Fibroblast of skin of right biceps (primary cell): ENCODE data around the gene PSMA7.
"Not testable (repeated sequence)": the region's sequence is repeated elsewhere in the genome, so short reads cannot be mapped to it uniquely, and the experiment has no call there.

ENCODE experiments used
- DNase-seq: peaks from one replicate; pipeline ENCODE4 v3.0.0-alpha.2; 2013

Gene PSMA7

DNA sequence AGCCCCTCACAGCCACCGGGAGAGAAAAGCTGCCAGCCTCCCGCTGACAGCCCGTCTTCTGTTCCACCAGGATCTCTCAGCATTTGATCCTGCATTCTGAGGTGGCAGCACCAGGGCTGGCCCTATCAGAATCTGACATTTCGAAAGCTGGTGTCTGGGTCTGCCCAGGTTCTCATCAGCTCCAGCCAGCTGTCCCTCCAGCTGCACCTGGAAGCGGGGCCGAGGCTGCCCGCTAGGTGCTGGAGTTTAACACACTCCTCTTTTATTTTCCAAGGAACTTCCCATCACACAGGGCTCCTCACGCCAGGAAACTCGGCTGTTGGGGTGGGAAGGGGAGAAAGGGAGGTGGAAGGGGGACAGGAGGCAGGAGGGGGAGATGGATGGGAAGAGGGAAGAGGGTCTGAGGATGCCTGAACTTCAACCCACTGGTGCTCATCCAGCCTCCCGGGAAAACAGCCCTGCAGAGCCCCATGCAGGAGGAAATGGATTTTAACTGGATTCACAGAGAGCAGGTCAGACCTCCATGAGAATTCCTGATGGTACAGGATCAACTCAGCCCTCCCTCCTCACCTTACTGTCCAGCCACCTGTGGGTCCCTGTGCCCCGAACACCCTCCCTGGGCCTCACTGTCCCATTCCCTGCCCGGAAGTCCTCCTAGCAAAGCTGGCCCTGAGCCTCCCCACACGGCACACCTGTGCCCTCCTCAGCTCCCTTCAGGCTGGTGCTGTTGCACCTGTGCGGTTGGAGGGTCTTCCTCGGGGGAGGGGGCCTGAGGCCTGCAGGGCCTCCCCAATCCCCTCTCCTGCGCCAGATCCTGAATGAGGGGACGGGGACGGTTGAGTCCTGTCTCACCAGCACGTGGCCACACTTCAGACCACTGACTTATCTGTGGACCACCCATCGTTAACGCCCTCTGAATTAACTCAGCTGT lies 24.8 kb downstream of the PSMA7 start:
- no peak for DNase-seq

GRCh38 chr20:62117658-62118057 lies 25.5 kb downstream of the PSMA7 start:
- no peak for DNase-seq

- no peak for DNase-seq
Observed at GRCh38 chr20:62117362-62117646, 25.9 kb downstream of the PSMA7 start.

- no peak for DNase-seq
Observed at GRCh38 chr20:62116558-62117361, 26.4 kb downstream of the PSMA7 start.

- not testable (repeated sequence) for DNase-seq
Observed at GRCh38 chr20:62115800-62116407, 27.3 kb downstream of the PSMA7 start.

GRCh38 chr20:62114894-62115293 lies 28.3 kb downstream of the PSMA7 start:
- no peak for DNase-seq

DNA sequence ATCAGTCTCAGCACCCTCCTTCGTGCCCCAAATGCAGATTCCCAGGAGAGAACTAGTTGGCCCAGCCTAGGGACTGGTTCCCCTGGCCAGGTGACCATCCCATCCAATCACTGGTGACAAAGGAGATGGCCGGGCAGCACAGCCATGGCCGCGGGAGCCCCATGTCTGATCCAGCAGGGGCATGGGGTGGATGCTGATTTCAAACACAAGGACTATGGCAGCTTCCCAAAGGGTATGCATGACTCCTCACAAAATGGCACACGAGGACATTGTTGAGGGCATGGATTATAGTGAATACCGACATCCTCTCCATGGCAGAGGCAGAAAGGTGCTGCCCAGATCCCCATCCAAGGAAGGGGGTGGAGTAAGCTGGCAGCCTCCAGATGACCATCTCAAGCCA lies 30.8 kb downstream of the PSMA7 start:
- no peak for DNase-seq

GRCh38 chr20:62111148-62111547 lies 32.0 kb downstream of the PSMA7 start:
- DNase-seq: no peak

DNA sequence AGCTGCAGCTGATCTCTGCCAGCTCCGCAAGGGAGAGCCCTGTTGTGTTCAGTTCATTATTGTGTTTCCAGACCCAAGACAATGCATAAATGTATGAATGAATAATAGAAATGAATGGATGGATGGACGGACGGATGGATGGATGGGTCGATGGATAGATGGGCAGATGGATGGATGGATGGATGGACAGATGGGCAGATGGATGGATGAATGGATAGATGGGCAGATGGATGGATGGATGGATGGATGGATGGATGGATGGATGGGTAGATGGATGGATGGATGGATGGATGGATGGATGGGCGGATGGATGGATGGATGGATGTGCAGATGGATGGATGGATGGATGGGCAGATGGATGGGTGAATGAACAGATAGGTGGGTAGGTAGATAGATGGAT lies 37.6 kb downstream of the PSMA7 start:
- DNase-seq: no peak

- no peak for DNase-seq
Observed at GRCh38 chr20:62104791-62105345, 38.3 kb downstream of the PSMA7 start.

- DNase-seq: no peak
Observed at GRCh38 chr20:62104234-62104789, 38.9 kb downstream of the PSMA7 start.

DNA sequence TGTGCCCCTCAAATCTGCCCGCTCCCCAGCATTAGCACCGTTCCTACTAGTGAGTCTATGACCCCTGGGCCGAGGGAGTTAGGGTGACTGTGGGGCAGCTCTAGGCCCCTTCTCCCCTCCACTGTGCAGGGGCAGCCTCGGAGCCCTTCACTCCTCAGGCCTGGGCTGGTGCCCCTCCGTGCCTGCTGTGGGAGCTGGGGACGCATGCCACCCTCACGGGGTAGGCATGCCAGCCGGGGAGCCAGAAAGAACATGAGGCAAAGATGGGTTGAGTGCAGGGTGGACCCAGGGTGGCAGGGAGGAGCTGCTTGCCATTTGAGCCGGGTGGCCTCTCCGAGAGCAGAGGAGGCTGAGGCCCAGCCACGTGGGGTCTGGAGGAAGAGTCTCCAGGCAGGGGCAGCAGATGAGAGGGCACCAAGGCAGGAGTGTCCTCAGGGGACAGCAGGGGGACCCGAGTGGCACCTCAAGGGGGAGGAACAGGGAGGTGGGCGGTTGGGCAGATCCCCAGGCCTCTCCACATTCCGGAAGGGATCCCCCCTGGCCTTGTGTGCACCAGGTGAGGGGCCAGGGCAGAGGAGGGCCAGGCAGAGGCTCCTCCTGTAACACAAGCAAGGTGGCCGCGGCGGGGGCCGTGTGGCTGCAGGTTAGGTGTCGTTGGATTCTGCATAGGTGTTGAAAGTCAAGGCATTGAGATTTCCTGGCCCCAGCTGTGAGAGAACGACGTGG lies 39.5 kb downstream of the PSMA7 start:
- DNase-seq: no peak

DNA sequence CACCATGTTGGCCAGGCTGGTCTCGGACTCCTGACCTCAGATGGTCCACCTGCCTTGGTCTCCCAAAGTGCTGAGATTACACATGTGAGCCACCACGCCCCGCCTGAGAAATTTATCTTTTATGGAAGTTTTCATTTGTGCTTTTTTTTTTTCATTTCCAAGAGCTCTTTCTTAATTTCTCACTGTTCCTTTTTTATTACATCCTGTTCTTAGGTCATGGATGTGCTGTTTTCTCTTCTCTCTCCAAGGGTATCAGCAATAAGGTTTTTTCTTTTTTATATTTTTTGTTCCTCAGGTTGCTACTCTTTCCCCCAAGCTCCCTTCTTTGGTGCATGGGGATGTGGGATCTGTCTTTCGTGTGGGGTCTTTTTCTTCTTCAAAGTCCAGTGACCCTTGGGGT lies 42.1 kb downstream of the PSMA7 start:
- DNase-seq: no peak

DNA sequence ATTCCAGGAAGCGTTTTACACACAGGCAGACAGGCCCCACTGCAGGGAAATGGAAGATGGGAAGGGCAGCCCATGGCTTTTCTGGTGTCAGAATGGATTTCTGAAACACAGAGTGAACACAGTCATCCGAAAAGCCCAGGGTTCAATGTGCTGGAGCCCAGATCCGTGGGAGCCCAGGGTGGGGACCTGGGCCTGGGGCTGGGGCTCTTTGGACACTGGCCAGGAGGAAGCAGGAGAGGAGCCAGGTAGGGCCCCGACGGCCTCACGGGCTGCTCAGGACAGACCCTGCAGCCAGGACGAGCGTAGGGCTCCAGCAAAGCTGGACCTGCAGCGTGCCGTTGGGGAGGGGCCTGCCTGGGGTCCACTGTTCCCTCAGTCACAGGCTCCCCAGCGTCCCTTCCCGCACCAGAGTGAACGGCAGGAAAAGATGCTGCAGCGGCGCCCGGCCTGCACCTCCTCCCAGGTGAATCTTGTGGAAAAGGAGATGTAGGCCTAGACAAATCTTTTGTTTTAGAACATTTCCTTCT lies 45.2 kb downstream of the PSMA7 start:
- DNase-seq: no peak

DNA sequence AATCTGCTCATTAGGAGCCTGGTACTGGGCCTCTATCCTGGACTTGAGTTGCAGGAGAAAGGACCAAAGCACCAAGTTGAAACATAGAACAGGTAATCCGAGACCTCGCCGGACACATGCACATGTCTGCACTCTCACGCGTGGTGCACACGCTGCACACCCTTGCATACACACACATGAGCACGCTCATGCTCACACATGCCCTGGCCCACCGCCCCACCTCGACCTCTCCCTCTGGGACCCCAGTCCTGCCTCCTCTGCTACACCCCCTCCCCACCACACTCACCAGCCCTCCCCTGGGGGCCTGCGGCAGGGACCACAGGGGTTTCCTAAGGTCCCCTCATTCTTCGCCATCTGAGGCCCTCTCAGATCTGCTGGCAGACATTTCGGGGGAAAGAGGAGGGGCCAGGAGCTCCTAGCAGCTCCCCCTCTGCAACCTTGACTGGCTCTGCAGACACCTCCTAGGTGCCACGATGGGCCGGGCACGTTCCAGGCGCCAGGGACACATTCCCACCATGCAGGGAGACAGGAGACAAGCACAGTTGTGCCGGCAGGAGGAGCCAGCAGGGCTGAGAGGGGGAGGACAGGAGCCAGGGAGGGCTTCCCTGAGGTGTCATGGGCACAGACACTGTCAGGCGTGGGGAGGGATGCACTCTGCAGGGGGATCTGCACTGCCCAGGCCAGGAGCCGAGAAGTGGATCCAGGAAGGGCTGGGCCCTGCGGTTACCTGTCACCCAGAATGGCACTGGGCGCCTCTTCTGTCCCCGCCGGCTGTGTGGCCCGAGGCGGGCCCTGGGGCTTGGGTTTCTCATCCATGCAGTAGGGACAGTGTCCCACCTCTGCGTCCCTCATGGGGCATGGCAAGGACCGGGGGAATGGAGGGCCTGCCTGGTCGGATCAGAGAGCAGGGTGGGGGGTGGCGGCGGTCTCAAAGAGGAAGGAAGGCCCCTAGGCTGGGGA lies 46.5 kb downstream of the PSMA7 start:
- no peak for DNase-seq

DNA sequence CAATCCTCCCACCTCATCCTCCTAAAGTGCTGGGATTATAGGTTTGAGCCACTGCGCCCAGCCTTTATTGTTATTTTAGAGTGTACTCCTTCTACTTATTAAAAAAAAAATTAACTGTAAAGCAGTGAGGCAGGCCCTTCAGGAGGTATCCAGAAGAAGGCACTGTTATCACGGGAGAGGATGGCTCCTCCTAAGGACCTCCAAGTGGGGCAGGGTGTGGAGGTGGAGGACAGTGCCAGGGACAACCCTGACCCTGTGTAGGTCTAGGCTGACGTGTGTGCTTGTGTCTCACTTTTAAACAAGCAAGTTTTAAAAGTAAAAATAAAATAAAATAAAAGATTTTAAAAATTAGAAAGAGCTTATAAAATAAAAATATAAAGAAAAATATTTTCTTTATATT lies 53.8 kb downstream of the PSMA7 start:
- DNase-seq: no peak

DNA sequence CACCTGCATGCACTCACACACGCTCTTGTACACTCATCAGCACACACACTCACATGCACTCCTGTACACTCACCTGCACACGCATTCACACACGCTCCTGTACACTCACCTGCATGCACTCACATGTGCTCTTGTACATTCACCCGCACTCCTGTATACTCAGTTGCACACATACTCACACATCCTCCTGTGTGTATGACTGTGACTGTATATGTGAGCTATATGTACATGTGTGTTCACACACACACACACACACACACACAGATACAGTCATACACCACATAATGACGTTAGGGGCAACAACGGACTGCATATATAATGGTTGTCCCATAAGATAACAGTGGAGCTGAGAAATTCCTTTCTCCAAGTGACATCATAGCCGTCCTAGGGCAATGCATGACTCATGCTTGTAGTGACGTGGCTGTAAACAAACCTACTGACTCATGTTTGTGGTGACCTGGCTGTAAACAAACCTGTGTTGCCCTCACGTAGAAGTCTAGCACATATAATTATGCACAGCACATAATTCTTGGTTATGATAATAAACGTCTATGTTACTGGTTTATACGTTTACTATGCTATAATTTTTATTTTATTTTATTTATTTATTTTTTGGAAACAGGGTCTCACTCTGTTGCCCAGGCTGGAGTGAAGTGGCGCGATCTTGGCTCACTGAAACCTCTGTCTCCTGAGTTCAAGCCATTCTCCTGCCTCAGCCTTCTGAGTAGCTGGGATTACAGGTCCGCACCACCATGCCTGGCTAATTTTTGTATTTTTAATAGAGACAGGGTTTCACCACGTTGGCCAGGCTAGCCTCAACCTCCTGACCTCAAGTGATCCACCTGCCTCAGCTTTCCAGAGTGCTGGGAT lies 54.7 kb downstream of the PSMA7 start:
- DNase-seq: peak; percentile 59

- DNase-seq: no peak
Observed at GRCh38 chr20:62087632-62088031, 55.6 kb downstream of the PSMA7 start.

DNA sequence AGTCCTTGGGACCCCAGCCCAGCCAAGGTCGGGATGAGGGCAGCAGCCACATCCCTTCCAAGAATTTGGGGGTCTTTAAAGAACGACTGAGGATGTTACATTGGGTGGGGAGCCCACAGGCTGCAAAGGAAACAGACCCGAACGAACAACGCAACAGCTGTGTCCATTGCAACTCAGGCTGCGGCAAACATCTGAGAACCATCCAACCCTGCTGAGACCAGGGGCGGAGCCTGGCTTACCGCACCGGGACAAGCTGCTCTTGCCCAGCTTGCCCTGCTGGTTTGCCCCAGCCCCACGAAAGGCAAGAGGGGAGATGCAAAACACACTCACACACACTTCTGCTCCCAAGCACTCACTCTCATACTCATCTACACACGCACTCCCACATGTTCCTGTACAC lies 56.0 kb downstream of the PSMA7 start:
- no peak for DNase-seq
